Ishikawa (cell line): ENCODE data around the gene PPFIBP2.

Experiments
- CEBPB ChIP-seq: IDR thresholded peaks from 2 replicates; pipeline ENCODE4 v1.6.1; 2012
- CREB1 ChIP-seq: IDR thresholded peaks from 2 replicates; pipeline ENCODE4 v1.6.1; 2012; ENCODE audit warnings: low read depth
- EGR1 ChIP-seq: IDR thresholded peaks from 2 replicates; pipeline ENCODE4 v1.6.1; 2012
- EP300 ChIP-seq: IDR thresholded peaks from 2 replicates; pipeline ENCODE4 v1.6.1; 2012; ENCODE audit warnings: borderline replicate concordance
- FOXM1 ChIP-seq: IDR thresholded peaks from 2 replicates; pipeline ENCODE4 v1.6.1; 2012; ENCODE audit warnings: low read depth, borderline replicate concordance
- MAX ChIP-seq: IDR thresholded peaks from 2 replicates; pipeline ENCODE4 v1.6.1; 2012
- NFIC ChIP-seq: IDR thresholded peaks from 2 replicates; pipeline ENCODE4 v1.6.1; 2012
- RAD21 ChIP-seq: IDR thresholded peaks from 2 replicates; pipeline ENCODE4 v1.6.1; 2012; ENCODE audit warnings: low read depth
- REST ChIP-seq: IDR thresholded peaks from 2 replicates; pipeline ENCODE4 v1.6.1; 2012; ENCODE audit warnings: low read depth, mild to moderate bottlenecking
- TAF1 ChIP-seq: IDR thresholded peaks from 2 replicates; pipeline ENCODE4 v1.6.1; 2012; ENCODE audit warnings: low read depth, mild to moderate bottlenecking
- TCF12 ChIP-seq: IDR thresholded peaks from 2 replicates; pipeline ENCODE4 v1.6.1; 2012; ENCODE audit warnings: low read depth
- TEAD4 ChIP-seq: IDR thresholded peaks from 2 replicates; pipeline ENCODE4 v1.6.1; 2012
- USF1 ChIP-seq: IDR thresholded peaks from 2 replicates; pipeline ENCODE4 v1.6.1; 2012
- YY1 ChIP-seq: IDR thresholded peaks from 2 replicates; pipeline ENCODE4 v1.6.1; 2012; ENCODE audit warnings: low read depth
- ZBTB7A ChIP-seq: IDR thresholded peaks from 2 replicates; pipeline ENCODE4 v1.6.1; 2012; ENCODE audit warnings: low read depth

PPFIBP2 gene

GRCh38 chr11:7665473-7666291 lies 151.9 kb downstream of the PPFIBP2 start:
- TF ChIP-seq RAD21 (peak; percentile 91), USF1 (no peak)

- TF ChIP-seq RAD21 (no peak), EP300 (no peak), TAF1 (no peak), CREB1 (no peak), TCF12 (no peak), ZBTB7A (no peak), YY1 (no peak), FOXM1 (no peak), NFIC (no peak), CEBPB (no peak), USF1 (no peak), REST (no peak), TEAD4 (no peak), MAX (no peak), EGR1 (no peak)
These were observed 152.6 kb downstream of the PPFIBP2 start for GRCh38 chr11:7666292-7666866.

GRCh38 chr11:7667460-7667859 lies 153.7 kb downstream of the PPFIBP2 start:
- TF ChIP-seq EP300 (no peak), USF1 (no peak), MAX (no peak), REST (no peak), NFIC (no peak), EGR1 (no peak), FOXM1 (no peak)

GRCh38 chr11:7668464-7668863 lies 154.7 kb downstream of the PPFIBP2 start:
- TF ChIP-seq USF1: no peak

GRCh38 chr11:7668911-7669310 lies 155.1 kb downstream of the PPFIBP2 start:
- TF ChIP-seq MAX (no peak), RAD21 (no peak), TCF12 (0 out of 2 replicates have a peak, but pooled peaks have one; percentile 17), USF1 (peak; percentile 39; the same call in 1 of the 2 replicates), TEAD4 (peak; percentile 36; the same call in 1 of the 2 replicates)
